ENCODE results near the gene MAP1A.
"Not testable (repeated sequence)": the region's sequence is repeated elsewhere in the genome, so short reads cannot be mapped to it uniquely, and the experiment has no call there.

Gene MAP1A

GRCh38 chr15:43531018-43531670 lies 13.7 kb downstream of the MAP1A start:
- no peak for DNase-seq

- not testable (repeated sequence) for DNase-seq
These were observed 15.4 kb downstream of the MAP1A start for GRCh38 chr15:43532826-43533225.

- no peak for DNase-seq
These were observed 17.5 kb downstream of the MAP1A start for GRCh38 chr15:43534897-43535296.

GRCh38 chr15:43538091-43538490 lies 20.7 kb downstream of the MAP1A start:
- no peak for DNase-seq

- no peak for DNase-seq
These were observed 24.4 kb downstream of the MAP1A start for GRCh38 chr15:43541785-43542184.

GRCh38 chr15:43544266-43544665 lies 26.9 kb downstream of the MAP1A start:
- no peak for DNase-seq

- DNase-seq: no peak
These were observed 28.0 kb downstream of the MAP1A start for GRCh38 chr15:43545426-43545825.

- no peak for DNase-seq
These were observed 30.1 kb downstream of the MAP1A start for GRCh38 chr15:43547539-43547938.

GRCh38 chr15:43550527-43551363 lies 33.3 kb downstream of the MAP1A start:
- no peak for DNase-seq

- DNase-seq: no peak
These were observed 34.8 kb downstream of the MAP1A start for GRCh38 chr15:43552256-43552655.

GRCh38 chr15:43552986-43553385 lies 35.6 kb downstream of the MAP1A start:
- DNase-seq: no peak

GRCh38 chr15:43562753-43563152 lies 45.3 kb downstream of the MAP1A start:
- DNase-seq: not testable (repeated sequence)

- not testable (repeated sequence) for DNase-seq
These were observed 46.4 kb downstream of the MAP1A start for GRCh38 chr15:43563793-43564192.

- DNase-seq: not testable (repeated sequence)
These were observed 49.2 kb downstream of the MAP1A start for GRCh38 chr15:43566615-43567014.

GRCh38 chr15:43574607-43575006 lies 57.2 kb downstream of the MAP1A start:
- DNase-seq: not testable (repeated sequence)
